NCI-H2196 (cell line): ENCODE measurements around the gene FAAP100.

Experiments
- DNase-seq: peaks from one replicate; lab custom pipeline; 2025; ENCODE audit not compliant: unreplicated experiment; lab: John Stamatoyannopoulos, UW

The FAAP100 gene

GRCh38 chr17:81527591-81528383 is 24.4 kb downstream of the FAAP100 start, which contains the start of gene FSCN2:
Gene FSCN2, plus strand, starts transcription at chr17:81528377. Its CDS starts 155 bp downstream, at chr17:81528532.
- peak; percentile 89 for DNase-seq

DNA sequence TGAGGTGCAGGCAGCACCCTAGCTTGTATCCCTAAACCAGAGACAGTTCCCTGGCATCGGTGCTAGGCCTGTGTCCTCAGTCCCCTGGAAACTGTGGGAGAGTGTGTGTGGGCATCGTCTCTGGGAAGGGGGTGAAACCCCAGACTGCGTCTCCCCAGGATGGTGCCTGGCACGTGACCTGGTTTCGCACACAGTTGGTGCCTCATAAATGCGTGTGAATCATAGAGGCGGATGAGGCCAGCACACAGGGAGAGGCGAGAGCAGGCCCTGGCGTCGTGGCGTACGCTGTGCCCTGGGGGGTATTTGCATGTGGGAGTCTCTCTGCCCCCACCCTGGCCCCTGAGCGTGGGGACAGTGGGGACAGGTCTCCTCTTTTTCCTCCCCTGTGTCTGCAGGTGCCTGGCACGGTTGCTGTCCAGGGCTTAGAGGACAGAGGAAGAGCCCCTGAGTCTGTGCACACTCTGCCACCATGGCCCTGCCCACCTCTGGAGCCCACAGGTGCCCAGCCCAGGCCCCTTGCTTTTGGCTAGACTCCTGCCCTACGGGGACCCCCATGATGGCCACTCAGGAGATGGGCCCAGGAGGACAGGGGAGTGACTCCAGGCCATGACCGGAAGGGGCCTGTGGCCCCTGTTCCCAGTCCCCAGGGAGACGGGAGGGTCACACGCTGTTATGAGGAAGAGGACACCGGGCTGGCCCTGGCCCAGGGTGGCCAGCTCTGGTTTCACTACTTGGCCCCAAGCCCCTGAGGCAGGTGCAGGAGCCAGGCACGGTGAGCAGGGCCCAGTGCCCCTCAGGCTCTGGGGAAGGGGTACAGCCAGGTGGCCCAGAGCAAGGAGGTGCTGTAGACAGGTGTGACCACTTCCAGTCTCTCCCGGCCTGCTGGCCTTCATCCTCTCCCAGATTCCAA is 25.2 kb downstream of the FAAP100 start:
- DNase-seq, result peak; percentile 88

GRCh38 chr17:81524865-81525159 is 27.3 kb downstream of the FAAP100 start:
- DNase-seq, result no peak

GRCh38 chr17:81524039-81524864 is 27.9 kb downstream of the FAAP100 start:
- DNase-seq, result peak; percentile 87

- peak; percentile 98 for DNase-seq
These were observed 28.6 kb downstream of the FAAP100 start for GRCh38 chr17:81523402-81524038.

GRCh38 chr17:81522491-81523401 is 29.4 kb downstream of the FAAP100 start:
- DNase-seq, result no peak

GRCh38 chr17:81520021-81520901 is 31.9 kb downstream of the FAAP100 start:
- DNase-seq, result no peak

GRCh38 chr17:81519284-81520020 is 32.7 kb downstream of the FAAP100 start:
- peak; percentile 70 for DNase-seq

GRCh38 chr17:81518785-81519283 is 33.3 kb downstream of the FAAP100 start:
- peak; percentile 62 for DNase-seq

GRCh38 chr17:81518113-81518784 is 33.9 kb downstream of the FAAP100 start:
- peak; percentile 70 for DNase-seq

- DNase-seq, result no peak
These were observed 34.6 kb downstream of the FAAP100 start for GRCh38 chr17:81517339-81518112.

DNA sequence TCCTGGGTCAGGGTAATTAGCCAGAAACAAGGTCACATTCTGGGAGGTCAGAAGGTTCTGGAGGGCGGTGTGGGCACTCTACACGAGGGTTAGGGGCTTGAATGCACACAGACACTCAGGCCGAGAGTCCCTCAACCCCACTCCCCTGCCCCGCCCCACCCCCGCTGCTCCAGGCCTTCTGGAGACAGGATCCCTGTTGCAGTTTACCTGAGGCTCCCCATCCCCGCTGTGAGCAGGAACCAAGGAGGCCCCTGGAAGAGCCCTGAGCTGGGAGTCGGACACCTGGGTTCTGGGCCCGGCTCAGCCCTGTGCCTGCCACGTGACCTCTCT is 35.2 kb downstream of the FAAP100 start:
- no peak for DNase-seq

DNA sequence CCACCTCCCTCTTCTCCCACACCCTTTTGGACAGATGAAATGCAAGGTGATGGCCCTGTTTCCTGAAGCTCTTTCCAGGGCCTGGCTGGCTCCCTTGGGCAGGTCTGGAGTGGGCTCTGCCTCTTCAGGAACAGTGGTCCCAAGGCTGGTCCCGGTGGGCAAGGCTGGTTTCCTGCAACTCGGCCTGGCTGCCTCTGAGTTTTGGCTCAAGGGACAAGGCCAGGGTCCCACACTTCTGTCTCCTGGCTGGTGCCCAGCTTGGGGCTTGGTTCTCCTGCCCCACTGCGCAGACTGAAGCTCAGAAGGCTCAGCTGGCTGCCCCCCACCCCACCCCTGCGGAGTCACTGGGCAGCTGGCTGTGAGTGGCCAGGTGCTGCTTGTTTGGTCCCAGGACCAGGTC is 35.7 kb downstream of the FAAP100 start:
- DNase-seq, result no peak

GRCh38 chr17:81515530-81516041 is 36.6 kb downstream of the FAAP100 start:
- DNase-seq, result no peak

- peak; percentile 93 for DNase-seq
These were observed 37.2 kb downstream of the FAAP100 start for GRCh38 chr17:81514739-81515529.

- no peak for DNase-seq
These were observed 37.7 kb downstream of the FAAP100 start for GRCh38 chr17:81514489-81514738.
